ENCODE measurements around the gene MS4A3.

- TF ChIP-seq JUNB (IDR thresholded peaks at IDR 0.05) = no peak
- no peak for TF ChIP-seq EZH2 (IDR thresholded peaks at IDR 0.05; ENCODE audit: borderline replicate concordance, control insufficient read depth, low read depth, low read length)
- no peak for TF ChIP-seq REST (IDR thresholded peaks at IDR 0.05; ENCODE audit: low read depth, low read length)
- TF ChIP-seq, protein P1, sequence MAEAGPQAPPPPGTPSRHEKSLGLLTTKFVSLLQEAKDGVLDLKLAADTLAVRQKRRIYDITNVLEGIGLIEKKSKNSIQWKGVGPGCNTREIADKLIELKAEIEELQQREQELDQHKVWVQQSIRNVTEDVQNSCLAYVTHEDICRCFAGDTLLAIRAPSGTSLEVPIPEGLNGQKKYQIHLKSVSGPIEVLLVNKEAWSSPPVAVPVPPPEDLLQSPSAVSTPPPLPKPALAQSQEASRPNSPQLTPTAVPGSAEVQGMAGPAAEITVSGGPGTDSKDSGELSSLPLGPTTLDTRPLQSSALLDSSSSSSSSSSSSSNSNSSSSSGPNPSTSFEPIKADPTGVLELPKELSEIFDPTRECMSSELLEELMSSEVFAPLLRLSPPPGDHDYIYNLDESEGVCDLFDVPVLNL (IDR thresholded peaks at IDR 0.05; ENCODE audit: low read depth, low read length) = no peak
- no peak for TF ChIP-seq FOXK2 (IDR thresholded peaks at IDR 0.05)
- TF ChIP-seq, protein P2, sequence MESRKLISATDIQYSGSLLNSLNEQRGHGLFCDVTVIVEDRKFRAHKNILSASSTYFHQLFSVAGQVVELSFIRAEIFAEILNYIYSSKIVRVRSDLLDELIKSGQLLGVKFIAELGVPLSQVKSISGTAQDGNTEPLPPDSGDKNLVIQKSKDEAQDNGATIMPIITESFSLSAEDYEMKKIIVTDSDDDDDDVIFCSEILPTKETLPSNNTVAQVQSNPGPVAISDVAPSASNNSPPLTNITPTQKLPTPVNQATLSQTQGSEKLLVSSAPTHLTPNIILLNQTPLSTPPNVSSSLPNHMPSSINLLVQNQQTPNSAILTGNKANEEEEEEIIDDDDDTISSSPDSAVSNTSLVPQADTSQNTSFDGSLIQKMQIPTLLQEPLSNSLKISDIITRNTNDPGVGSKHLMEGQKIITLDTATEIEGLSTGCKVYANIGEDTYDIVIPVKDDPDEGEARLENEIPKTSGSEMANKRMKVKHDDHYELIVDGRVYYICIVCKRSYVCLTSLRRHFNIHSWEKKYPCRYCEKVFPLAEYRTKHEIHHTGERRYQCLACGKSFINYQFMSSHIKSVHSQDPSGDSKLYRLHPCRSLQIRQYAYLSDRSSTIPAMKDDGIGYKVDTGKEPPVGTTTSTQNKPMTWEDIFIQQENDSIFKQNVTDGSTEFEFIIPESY (IDR thresholded peaks at IDR 0.05) = no peak
- no peak for TF ChIP-seq FOXM1 (IDR thresholded peaks at IDR 0.05; ENCODE audit: low read depth, low read length)
- no peak for TF ChIP-seq SMARCA5 (IDR thresholded peaks at IDR 0.05)
- TF ChIP-seq CTCF (IDR thresholded peaks at IDR 0.05 in 2 of 3, conservative IDR thresholded peaks at IDR 0.05 in 1 of 3; ENCODE audit: control insufficient read depth in 2 of 3, extremely low read depth in 1 of 3, insufficient read depth in 1 of 3, low read depth in 3 of 3, low read length in 3 of 3) = no peak
- no peak for TF ChIP-seq SREBF1 (IDR thresholded peaks at IDR 0.05; ENCODE audit: low read length)
- TF ChIP-seq NBN (IDR thresholded peaks at IDR 0.05) = no peak
Measured at GRCh38 chr11:60111793-60112192, 55.3 kb downstream of the MS4A3 start.

Measured in GM12878 (cell line).